DMS79 treated with DMSO at 0.1 percent for 48 hours (cell line): ENCODE data around the gene STRIP2.
"Not testable (repeated sequence)": the region's sequence is repeated elsewhere in the genome, so short reads cannot be mapped to it uniquely, and the experiment has no call there.

Experiments
- DNase-seq: peaks from one replicate; lab custom pipeline; 2025; lab: John Stamatoyannopoulos, UW

Gene STRIP2

DNA sequence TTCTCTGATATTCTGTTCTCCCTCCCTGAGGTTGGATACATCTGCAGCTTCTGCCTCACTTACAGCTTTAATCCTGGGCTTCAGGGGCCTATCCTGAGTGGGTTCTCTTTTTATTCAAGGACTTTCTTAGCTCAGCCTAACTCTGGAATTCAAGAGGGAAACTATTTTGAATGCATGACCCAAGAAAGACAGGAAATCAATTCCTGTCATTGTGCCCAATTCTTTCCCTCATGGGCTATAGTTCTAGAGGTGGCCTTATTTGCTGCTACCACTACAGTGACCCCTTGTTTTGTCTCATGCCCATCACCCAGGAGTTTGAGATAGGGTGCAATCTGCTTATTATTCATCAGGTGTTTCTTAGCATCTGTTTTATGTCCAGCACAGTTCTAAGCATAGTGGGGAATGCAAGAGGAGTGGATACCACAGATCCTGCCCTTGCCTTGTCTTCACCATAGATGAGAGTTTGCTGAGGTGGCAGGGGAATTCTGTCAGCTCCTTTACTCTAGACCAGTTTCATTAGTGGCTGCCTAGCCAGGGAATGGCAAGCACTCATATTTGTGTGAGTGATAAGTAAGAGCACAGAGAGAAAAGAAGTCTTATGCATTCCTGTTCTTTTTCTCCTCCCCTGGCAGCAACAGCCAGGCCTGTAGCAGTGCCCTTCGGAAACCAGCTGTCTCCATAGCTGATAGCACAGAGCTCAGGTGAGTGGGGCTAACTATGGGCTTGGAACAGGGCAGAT lies 19.4 kb downstream of the STRIP2 start:
- no peak for DNase-seq

GRCh38 chr7:129454249-129454551 lies 20.0 kb downstream of the STRIP2 start:
- no peak for DNase-seq

DNA sequence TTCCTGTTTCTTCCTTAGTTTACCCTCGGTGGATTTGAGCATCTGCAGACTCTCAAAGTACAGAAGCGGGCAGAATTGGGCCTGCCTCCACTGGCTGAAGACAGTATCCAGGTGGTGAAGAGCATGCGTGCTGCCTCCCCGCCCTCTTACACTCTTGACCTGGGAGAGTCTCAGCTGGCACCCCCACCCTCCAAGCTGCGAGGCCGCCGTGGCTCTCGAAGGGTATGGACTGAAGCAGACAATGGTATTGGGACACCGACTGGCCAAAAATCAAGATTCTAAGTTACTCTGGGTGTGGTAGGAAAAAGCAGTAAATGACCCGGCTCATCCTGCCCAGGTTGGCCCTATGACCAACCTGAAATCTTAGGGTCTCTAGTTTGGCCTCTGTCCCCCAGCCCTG lies 22.2 kb downstream of the STRIP2 start:
- DNase-seq, result no peak

DNA sequence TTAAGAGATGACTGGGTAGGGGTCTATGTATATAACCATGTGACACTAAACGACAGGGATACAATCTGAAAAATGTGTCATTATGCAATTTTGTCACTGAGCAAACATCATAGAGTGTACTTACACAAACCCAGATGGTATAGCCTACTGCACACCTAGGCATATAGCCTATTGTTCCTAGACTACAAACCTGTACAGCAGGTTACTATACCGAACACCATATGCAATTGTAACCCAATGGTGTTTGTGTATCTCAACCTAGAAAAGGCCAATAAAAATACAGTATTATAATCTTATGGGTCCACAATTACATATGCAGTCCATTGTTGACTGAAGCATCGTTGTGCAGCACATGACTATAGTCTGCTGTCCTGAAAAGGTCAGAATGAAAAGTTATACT lies 22.9 kb downstream of the STRIP2 start:
- DNase-seq, result no peak

DNA sequence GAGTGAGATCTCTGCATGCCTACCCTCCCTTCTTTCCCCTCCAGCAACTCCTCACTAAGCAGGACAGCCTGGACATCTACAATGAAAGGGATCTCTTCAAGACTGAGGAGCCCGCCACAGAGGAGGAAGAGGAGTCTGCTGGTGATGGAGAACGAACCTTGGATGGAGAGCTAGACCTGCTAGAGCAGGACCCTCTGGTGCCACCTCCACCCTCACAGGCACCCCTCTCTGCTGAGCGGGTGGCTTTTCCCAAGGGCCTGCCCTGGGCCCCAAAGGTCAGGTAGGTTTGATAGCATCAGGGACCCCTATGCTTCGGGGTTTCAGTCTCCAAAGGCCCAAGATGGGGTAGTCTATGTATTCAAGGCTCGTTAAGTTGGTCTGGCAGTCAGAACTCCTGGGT lies 23.9 kb downstream of the STRIP2 start:
- DNase-seq, result no peak

DNA sequence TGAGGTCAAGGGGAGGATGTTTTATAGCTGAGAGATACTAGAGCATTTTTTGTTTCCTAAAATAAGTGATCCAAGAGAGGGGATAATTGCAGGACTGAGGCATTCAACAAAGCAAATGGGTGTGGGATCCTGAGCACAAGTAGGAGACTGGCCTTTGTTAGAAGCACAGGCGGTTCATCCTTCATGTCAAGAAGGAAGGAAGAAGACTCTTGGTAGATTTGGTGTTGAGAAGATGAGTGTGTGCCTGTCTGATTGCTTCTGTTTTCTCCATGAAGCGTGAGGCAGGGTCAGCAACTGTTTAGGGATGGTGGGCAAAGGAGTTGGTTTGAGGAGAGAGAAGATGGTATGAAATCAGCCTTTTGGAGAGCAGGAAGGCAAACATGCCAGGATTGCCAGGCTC lies 27.6 kb downstream of the STRIP2 start:
- no peak for DNase-seq

GRCh38 chr7:129462420-129462819 lies 28.2 kb downstream of the STRIP2 start:
- no peak for DNase-seq

DNA sequence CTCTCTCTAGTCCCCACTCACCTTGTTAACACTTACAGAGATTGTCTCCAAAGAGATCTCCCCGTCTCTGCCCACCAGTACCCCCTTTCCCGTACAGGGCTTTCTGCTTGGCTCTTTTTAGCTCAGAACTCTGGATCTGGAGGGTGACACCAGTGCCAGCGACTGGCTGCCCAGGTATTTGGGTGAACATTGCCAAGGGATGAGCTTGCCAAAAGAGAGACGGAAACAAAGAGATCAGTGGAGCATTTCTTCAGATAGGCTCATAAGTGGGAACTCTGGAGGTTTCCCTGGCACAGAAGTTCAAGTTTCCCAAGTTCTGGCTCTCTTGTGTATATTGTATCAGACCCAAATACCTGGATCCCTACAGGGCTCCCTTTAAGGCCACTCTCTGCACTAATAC lies 30.0 kb downstream of the STRIP2 start:
- no peak for DNase-seq

GRCh38 chr7:129465080-129465479 lies 30.8 kb downstream of the STRIP2 start:
- DNase-seq, result no peak

- no peak for DNase-seq
Observed at GRCh38 chr7:129466796-129467195, 32.6 kb downstream of the STRIP2 start.

GRCh38 chr7:129468087-129468486 lies 33.9 kb downstream of the STRIP2 start:
- DNase-seq, result no peak

- no peak for DNase-seq
Observed at GRCh38 chr7:129468547-129468946, 34.3 kb downstream of the STRIP2 start.

DNA sequence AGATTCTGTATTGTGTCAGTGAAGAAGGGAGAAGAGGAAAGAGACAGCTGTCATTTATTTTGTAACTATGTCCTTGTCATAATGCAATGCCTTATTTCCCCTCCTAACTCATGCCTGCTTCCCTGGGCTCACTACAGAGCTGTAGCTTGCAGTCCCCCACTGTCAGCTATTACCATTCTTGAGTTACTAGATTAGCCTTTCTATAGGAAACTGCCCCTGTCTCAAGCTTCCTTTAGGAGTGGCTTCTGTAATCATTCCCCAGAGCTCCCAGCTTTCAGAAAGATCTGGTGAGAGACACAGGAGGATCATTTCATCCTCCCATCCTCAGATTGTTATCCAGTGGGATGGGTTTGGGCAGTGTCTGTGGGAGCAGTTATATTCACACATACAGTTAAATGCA lies 35.7 kb downstream of the STRIP2 start:
- DNase-seq, result no peak

DNA sequence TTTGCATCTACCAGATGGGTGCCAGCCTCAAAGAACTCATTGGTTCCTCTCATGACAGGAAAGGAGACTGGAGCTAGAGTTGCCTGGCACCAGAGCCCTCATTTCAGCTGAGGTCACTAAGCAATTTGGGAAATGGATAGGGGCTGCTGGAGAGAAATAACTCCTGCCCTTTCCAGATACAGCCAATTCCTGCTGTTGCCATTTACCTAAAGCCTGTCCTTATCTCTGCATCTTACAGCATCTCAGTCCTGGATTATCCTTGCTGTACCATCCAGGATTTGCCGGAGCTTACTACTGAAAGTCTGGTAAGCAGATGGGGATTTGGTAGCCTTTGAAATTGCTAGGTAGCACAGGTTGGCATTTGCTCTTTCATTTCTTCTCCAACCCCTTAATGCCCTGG lies 36.2 kb downstream of the STRIP2 start:
- no peak for DNase-seq

- no peak for DNase-seq
Observed at GRCh38 chr7:129471402-129471827, 37.2 kb downstream of the STRIP2 start.

DNA sequence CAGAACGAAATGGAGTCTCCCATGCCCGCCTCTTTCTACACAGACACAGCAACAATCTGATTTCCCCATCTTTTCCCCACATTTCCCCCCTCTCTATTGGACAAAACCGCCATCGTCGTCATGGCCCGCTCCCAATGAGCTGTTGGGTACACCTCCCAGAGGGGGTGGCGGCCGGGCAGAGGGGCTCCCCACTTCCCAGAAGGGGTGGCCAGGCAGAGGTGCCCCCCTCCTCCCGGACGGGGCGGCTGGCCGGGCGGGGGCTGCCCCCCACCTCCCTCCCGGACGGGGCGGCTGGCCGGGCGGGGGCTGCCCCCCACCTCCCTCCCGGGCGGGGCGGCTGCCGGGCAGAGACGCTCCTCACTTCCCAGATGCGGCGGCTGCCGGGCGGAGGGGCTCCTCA lies 41.7 kb downstream of the STRIP2 start:
- DNase-seq, result not testable (repeated sequence)

DNA sequence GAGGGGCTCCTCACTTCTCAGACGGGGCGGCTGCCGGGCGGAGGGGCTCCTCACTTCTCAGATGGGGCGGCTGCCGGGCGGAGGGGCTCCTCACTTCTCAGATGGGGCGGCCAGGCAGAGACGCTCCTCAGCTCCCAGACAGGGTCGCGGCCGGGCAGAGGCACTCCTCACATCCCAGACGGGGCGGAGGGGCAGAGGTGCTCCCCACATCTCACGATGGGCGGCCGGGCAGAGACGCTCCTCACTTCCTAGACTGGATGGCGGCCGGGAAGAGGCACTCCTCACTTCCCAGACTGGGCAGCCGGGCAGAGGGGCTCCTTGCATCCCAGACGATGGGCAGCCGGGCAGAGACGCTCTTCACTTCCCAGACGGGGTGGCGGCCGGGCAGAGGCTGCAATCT lies 42.2 kb downstream of the STRIP2 start:
- not testable (repeated sequence) for DNase-seq

GRCh38 chr7:129479831-129480230 lies 45.6 kb downstream of the STRIP2 start:
- no peak for DNase-seq

DNA sequence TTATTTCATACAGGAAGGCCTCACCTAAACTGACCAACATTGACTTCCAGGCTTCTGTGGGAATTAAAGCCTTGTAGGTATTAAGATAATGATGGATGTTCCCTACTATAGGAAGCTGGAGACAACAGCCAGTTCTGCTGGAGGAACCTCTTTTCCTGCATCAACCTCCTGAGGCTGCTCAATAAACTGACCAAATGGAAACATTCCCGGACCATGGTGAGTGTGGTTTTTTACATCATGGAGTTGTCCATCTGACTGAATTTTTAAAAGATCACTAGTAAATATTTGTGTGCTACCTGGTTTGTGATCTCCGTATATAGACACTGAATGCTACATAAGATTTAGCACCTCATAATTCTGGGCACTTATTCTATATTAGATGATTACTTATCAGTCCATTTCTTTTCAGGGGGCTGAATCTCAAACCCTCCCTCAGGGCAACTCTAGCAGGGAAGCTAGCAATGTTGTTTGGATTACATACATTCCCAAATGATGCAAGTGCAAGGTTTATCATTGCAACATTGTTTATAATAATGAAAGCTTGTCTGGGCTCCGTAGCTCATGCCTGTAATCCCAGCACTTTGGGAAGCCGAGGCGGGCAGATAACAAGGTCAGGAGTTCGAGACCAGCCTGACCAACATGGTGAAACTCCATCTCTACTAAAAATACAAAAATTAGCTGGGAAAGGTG lies 46.6 kb downstream of the STRIP2 start:
- no peak for DNase-seq

GRCh38 chr7:129481376-129481775 lies 47.1 kb downstream of the STRIP2 start:
- not testable (repeated sequence) for DNase-seq

DNA sequence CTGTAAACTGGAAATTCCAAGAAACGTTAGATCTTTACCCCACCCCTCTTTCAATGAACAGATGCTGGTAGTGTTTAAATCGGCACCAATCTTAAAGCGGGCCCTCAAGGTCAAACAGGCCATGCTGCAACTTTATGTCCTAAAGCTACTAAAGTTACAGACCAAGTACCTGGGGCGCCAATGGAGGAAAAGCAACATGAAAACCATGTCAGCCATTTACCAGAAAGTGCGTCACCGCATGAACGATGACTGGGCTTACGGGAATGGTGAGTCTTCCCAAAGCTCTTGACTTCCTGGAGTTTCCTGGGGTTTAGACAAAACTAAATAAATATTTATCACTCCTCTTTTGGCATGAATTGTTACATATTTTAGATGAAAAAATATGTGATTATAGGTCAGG lies 48.5 kb downstream of the STRIP2 start:
- no peak for DNase-seq

GRCh38 chr7:129489491-129489890 lies 55.3 kb downstream of the STRIP2 start:
- no peak for DNase-seq

- DNase-seq, result no peak
Observed at GRCh38 chr7:129492391-129492790, 58.2 kb downstream of the STRIP2 start.

- DNase-seq, result no peak
Observed at GRCh38 chr7:129493555-129493954, 59.3 kb downstream of the STRIP2 start.
